Astrocyte (in vitro differentiated cells and primary cell): ENCODE data around the gene TIPRL. TPM values are rescaled to one million over a fixed set of nuclear protein-coding genes. Genes with fewer than 3 reads are reported as not detected.

Experiments used
- DNase-seq: peaks from one replicate; pipeline ENCODE4 v3.0.0-alpha.2; 2010; ENCODE audit warnings: low read depth
- FAIRE-seq: peaks from 2 replicates; lab custom pipeline; 2011; peaks lifted over from hg19 to GRCh38; lab: Jason Lieb, UNC
- H2AFZ ChIP-seq: 2 replicates; pipeline ENCODE4 v1.6.0; 2012; ENCODE audit warnings: low read depth, low read length, inconsistent platforms
- H3K27ac ChIP-seq: 2 replicates; pipeline ENCODE4 v1.5.1; 2011; ENCODE audit warnings: low read depth, low read length, inconsistent platforms
- H3K27me3 ChIP-seq: 2 replicates; pipeline ENCODE4 v1.6.0; 2011; ENCODE audit warnings: low read length, inconsistent platforms; ENCODE audit not compliant: insufficient read depth
- H3K36me3 ChIP-seq: 2 replicates; pipeline ENCODE4 v1.5.1; 2011; ENCODE audit warnings: low read length, inconsistent platforms; ENCODE audit not compliant: insufficient read depth
- H3K4me1 ChIP-seq: 2 replicates; pipeline ENCODE4 v1.5.1; 2011; ENCODE audit warnings: low read length, inconsistent platforms; ENCODE audit not compliant: insufficient read depth
- H3K4me2 ChIP-seq: 2 replicates; pipeline ENCODE4 v1.6.0; 2012; ENCODE audit warnings: low read length, inconsistent platforms
- H3K4me3 ChIP-seq: 2 replicates; pipeline ENCODE4 v1.5.1; 2011; ENCODE audit warnings: low read depth, mild to moderate bottlenecking, low read length, inconsistent platforms; ENCODE audit not compliant: insufficient read depth
- H3K79me2 ChIP-seq: 2 replicates; pipeline ENCODE4 v1.6.0; 2012; ENCODE audit warnings: mild to moderate bottlenecking, low read length, inconsistent platforms; ENCODE audit not compliant: insufficient read depth
- H3K9ac ChIP-seq: 2 replicates; pipeline ENCODE4 v1.6.0; 2012; ENCODE audit warnings: mild to moderate bottlenecking, low read length, inconsistent platforms
- H3K9me3 ChIP-seq: 2 replicates; pipeline ENCODE4 v1.5.1; 2012; ENCODE audit warnings: low read depth, mild to moderate bottlenecking, low read length, inconsistent platforms; ENCODE audit not compliant: insufficient read depth
- H4K20me1 ChIP-seq: 2 replicates; pipeline ENCODE4 v1.6.0; 2012; ENCODE audit warnings: low read length, inconsistent platforms; ENCODE audit not compliant: insufficient read depth
- H3K27ac Mint-ChIP-seq: one replicate; pipeline ENCODE4 v1.8.0; 2021; ENCODE audit warnings: mild to moderate bottlenecking, mixed read lengths; ENCODE audit not compliant: unreplicated experiment
- H3K27me3 Mint-ChIP-seq: one replicate; pipeline ENCODE4 v1.8.0; 2021; ENCODE audit warnings: low read depth, mixed read lengths; ENCODE audit not compliant: unreplicated experiment
- H3K36me3 Mint-ChIP-seq: one replicate; pipeline ENCODE4 v1.8.0; 2021; ENCODE audit warnings: low read depth, mixed read lengths; ENCODE audit not compliant: unreplicated experiment
- H3K4me1 Mint-ChIP-seq: one replicate; pipeline ENCODE4 v1.8.0; 2021; ENCODE audit warnings: low read depth, mixed read lengths; ENCODE audit not compliant: unreplicated experiment
- H3K4me3 Mint-ChIP-seq: one replicate; pipeline ENCODE4 v1.8.0; 2021; ENCODE audit warnings: mild to moderate bottlenecking, moderate library complexity, mixed read lengths; ENCODE audit not compliant: unreplicated experiment
- H3K9me3 Mint-ChIP-seq: one replicate; pipeline ENCODE4 v1.8.0; 2021; ENCODE audit warnings: mild to moderate bottlenecking, mixed read lengths; ENCODE audit not compliant: unreplicated experiment
- CTCF ChIP-seq: IDR thresholded peaks from 2 replicates; pipeline ENCODE4 v1.5.1; 2011; ENCODE audit warnings: low read depth, mild to moderate bottlenecking, inconsistent platforms, low read length, moderate library complexity; ENCODE audit not compliant: insufficient read depth
- EZH2 ChIP-seq: IDR thresholded peaks from 2 replicates; pipeline ENCODE4 v1.6.1; 2012; ENCODE audit warnings: mild to moderate bottlenecking, low read length, inconsistent platforms; ENCODE audit not compliant: insufficient read depth
- total RNA-seq: library from RNA; stranded (reverse); gene quantifications from 2 replicates; pipeline ENCODE4 v1.2.1, GENCODE V29; 2021

The TIPRL gene
- total RNA-seq, 1 donor from 2014 or later, result 37.4 TPM

GRCh38 chr1:168187177-168187576, 8.4 kb downstream of the TIPRL start:
- H4K20me1 ChIP-seq, result peaks cover 13% of the 10 kb centered on the region
- no peaks in the 10 kb centered on the region for H3K9me3 ChIP-seq
- no peak overlapping the region for H2AFZ ChIP-seq
- H3K79me2 ChIP-seq, result peaks cover 36% of the 10 kb centered on the region
- Mint-ChIP-seq H3K36me3 (no peaks in the 10 kb centered on the region), H3K27ac (no peak overlapping the region), H3K4me1 (no peaks in the 10 kb centered on the region), H3K9me3 (no peaks in the 10 kb centered on the region), H3K27me3 (no peaks in the 10 kb centered on the region), H3K4me3 (no peak overlapping the region)
- no peak overlapping the region for H3K4me2 ChIP-seq
- no peak overlapping the region for H3K9ac ChIP-seq
- FAIRE-seq (no peak), DNase-seq (no peak)
- H3K4me1 ChIP-seq, result no peaks in the 10 kb centered on the region
- H3K36me3 ChIP-seq, result peaks cover 3% of the 10 kb centered on the region
- H3K27ac ChIP-seq, result no peak overlapping the region
- no peak overlapping the region for H3K4me3 ChIP-seq
- TF ChIP-seq CTCF (no peak), EZH2 (no peak)
- H3K27me3 ChIP-seq, result no peaks in the 10 kb centered on the region

GRCh38 chr1:168190403-168190802, 11.6 kb downstream of the TIPRL start:
- Histone ChIP-seq H3K79me2 (peaks cover 7% of the 10 kb centered on the region), H3K4me1 (no peaks in the 10 kb centered on the region), H3K27ac (no peak overlapping the region), H3K4me2 (no peak overlapping the region), H2AFZ (no peak overlapping the region), H3K27me3 (no peaks in the 10 kb centered on the region), H3K36me3 (peaks cover 11% of the 10 kb centered on the region), H4K20me1 (peaks cover 8% of the 10 kb centered on the region), H3K9me3 (no peaks in the 10 kb centered on the region), H3K9ac (no peak overlapping the region), H3K4me3 (no peak overlapping the region)
- Mint-ChIP-seq H3K4me1 (no peaks in the 10 kb centered on the region), H3K27me3 (no peaks in the 10 kb centered on the region), H3K36me3 (peaks cover 2% of the 10 kb centered on the region), H3K4me3 (no peak overlapping the region), H3K9me3 (no peaks in the 10 kb centered on the region), H3K27ac (no peak overlapping the region)
- DNase-seq (no peak), FAIRE-seq (no peak)
- TF ChIP-seq EZH2, result no peak

GRCh38 chr1:168195199-168196135, 16.7 kb downstream of the TIPRL start:
- H3K27me3 Mint-ChIP-seq, result no peaks in the 10 kb centered on the region

More at GRCh38 chr1:168195199-168196135, 16.7 kb downstream of the TIPRL start:
- Histone ChIP-seq H3K27me3 (no peaks in the 10 kb centered on the region), H2AFZ (no peak overlapping the region), H3K79me2 (no peaks in the 10 kb centered on the region), H3K9ac (no peak overlapping the region), H3K4me2 (no peak overlapping the region), H3K36me3 (peaks cover 17% of the 10 kb centered on the region), H4K20me1 (no peaks in the 10 kb centered on the region), H3K4me3 (no peak overlapping the region), H3K9me3 (no peaks in the 10 kb centered on the region), H3K27ac (no peak overlapping the region), H3K4me1 (no peaks in the 10 kb centered on the region)
- no peak overlapping the region for H3K27ac Mint-ChIP-seq
- no peak overlapping the region for H3K4me3 Mint-ChIP-seq
- peak; percentile 42 for DNase-seq
- TF ChIP-seq CTCF (no peak), EZH2 (no peak)
- no peaks in the 10 kb centered on the region for H3K9me3 Mint-ChIP-seq
- no peak for FAIRE-seq
- H3K36me3 Mint-ChIP-seq, result peaks cover 8% of the 10 kb centered on the region
- peaks cover 3% of the 10 kb centered on the region for H3K4me1 Mint-ChIP-seq
